Retina (tissue), 1 donor: ENCODE data around the gene NTSR2.

Source experiments
- DNase-seq: peaks from one replicate; pipeline ENCODE4 v3.0.0-alpha.2; 2016

The NTSR2 gene

GRCh38 chr2:11624893-11625292 lies 45.1 kb downstream of the NTSR2 start:
- no peak for DNase-seq

- no peak for DNase-seq
Observed at GRCh38 chr2:11622611-11623010, 47.4 kb downstream of the NTSR2 start.

- DNase-seq, result peak; percentile 40
Observed at GRCh38 chr2:11621410-11621809, 48.6 kb downstream of the NTSR2 start.

- no peak for DNase-seq
Observed at GRCh38 chr2:11618708-11619062, 51.3 kb downstream of the NTSR2 start.

GRCh38 chr2:11617984-11618707 lies 51.8 kb downstream of the NTSR2 start:
- DNase-seq, result no peak

GRCh38 chr2:11617527-11617926 lies 52.5 kb downstream of the NTSR2 start:
- DNase-seq, result no peak

GRCh38 chr2:11616851-11617415 lies 53.1 kb downstream of the NTSR2 start:
- DNase-seq, result no peak

- no peak for DNase-seq
Observed at GRCh38 chr2:11616097-11616687, 53.8 kb downstream of the NTSR2 start.

GRCh38 chr2:11615209-11615608 lies 54.8 kb downstream of the NTSR2 start:
- DNase-seq, result no peak

GRCh38 chr2:11613297-11613696 lies 56.7 kb downstream of the NTSR2 start:
- no peak for DNase-seq

GRCh38 chr2:11612553-11613215 lies 57.3 kb downstream of the NTSR2 start:
- DNase-seq, result no peak

GRCh38 chr2:11611251-11611650 lies 58.7 kb downstream of the NTSR2 start:
- no peak for DNase-seq

- DNase-seq, result no peak
Observed at GRCh38 chr2:11610624-11611242, 59.3 kb downstream of the NTSR2 start.
